SU-DHL-6 (cell line): ENCODE results near the gene ZXDC.

Source experiments
- H2AFZ ChIP-seq: fragments of 200-600 bp; sonication (generic); 2 replicates; pipeline ENCODE4 v1.6.1; 2014; ENCODE audit warnings: low read depth, mild to moderate bottlenecking, moderate library complexity, mixed read lengths, antibody characterized with exemption, low read length; ENCODE audit not compliant: severe bottlenecking
- H3F3A ChIP-seq: fragments of 200-600 bp; shearing (Covaris generic); 2 replicates; pipeline ENCODE4 v1.6.0; 2016; ENCODE audit warnings: antibody characterized with exemption, mild to moderate bottlenecking; ENCODE audit not compliant: insufficient read depth
- H3K27ac ChIP-seq: fragments of 200-600 bp; sonication (generic); 2 replicates; pipeline ENCODE4 v1.5.1; 2016; ENCODE audit warnings: low read depth, mild to moderate bottlenecking, low read length, moderate library complexity, mixed read lengths
- H3K27me3 ChIP-seq: fragments of 200-600 bp; sonication (generic), shearing (Covaris generic); 2 replicates; pipeline ENCODE4 v1.6.0; 2014; ENCODE audit warnings: mild to moderate bottlenecking, low read length
- H3K36me3 ChIP-seq: fragments of 200-600 bp; sonication (generic); 2 replicates; pipeline ENCODE4 v1.6.1; 2014; ENCODE audit warnings: mild to moderate bottlenecking, low read length, mixed read lengths
- H3K4me2 ChIP-seq: fragments of 300-600, 200-600 bp; shearing (Covaris generic), sonication (generic); 2 replicates; pipeline ENCODE4 v1.6.0; 2014; ENCODE audit warnings: low read length, low read depth, mild to moderate bottlenecking; ENCODE audit not compliant: poor library complexity, severe bottlenecking
- H3K4me3 ChIP-seq: fragments of 200-600 bp; sonication (generic); 2 replicates; pipeline ENCODE4 v1.5.1; 2014; ENCODE audit warnings: antibody characterized with exemption, low read length, mild to moderate bottlenecking, mixed read lengths; ENCODE audit not compliant: insufficient read depth, poor library complexity, severe bottlenecking
- H3K79me2 ChIP-seq: fragments of 200-600 bp; sonication (generic); 2 replicates; pipeline ENCODE4 v1.6.1; 2014; ENCODE audit warnings: mild to moderate bottlenecking, low read length, moderate library complexity; ENCODE audit not compliant: insufficient read depth
- H3K9ac ChIP-seq: fragments of 200-600 bp; sonication (generic); 2 replicates; pipeline ENCODE4 v1.7.0; 2014; ENCODE audit warnings: mild to moderate bottlenecking, low read length
- H3K9me2 ChIP-seq: fragments of 200-600 bp; sonication (generic); replicated peaks from 2 replicates; pipeline ENCODE4 v1.6.1; 2014; ENCODE audit warnings: low read length; ENCODE audit not compliant: insufficient read depth
- H3K9me3 ChIP-seq: fragments of 200-600 bp; sonication (generic); 2 replicates; pipeline ENCODE4 v1.6.1; 2014; ENCODE audit warnings: low read length, mixed read lengths; ENCODE audit not compliant: insufficient read depth
- H4K20me1 ChIP-seq: fragments of 200-600 bp; sonication (generic); 2 replicates; pipeline ENCODE4 v1.6.1; 2014; ENCODE audit warnings: low read depth, mild to moderate bottlenecking, antibody characterized with exemption, low read length, moderate library complexity, mixed read lengths
- EZH2phosphoT487 ChIP-seq: fragments of 200-600 bp; sonication (generic), shearing (Covaris generic); conservative IDR thresholded peaks from 2 replicates; pipeline ENCODE4 v1.6.1; 2018; ENCODE audit warnings: mild to moderate bottlenecking, antibody characterized with exemption, low read length, moderate library complexity, mixed read lengths
- TF ChIP-seq, protein P1 (sequence below): fragments of 200-600 bp; sonication (generic); IDR thresholded peaks from one replicate; pipeline ENCODE4 v1.5.1; 2017; ENCODE audit warnings: antibody characterized with exemption, mild to moderate bottlenecking, low read length, moderate library complexity; ENCODE audit not compliant: insufficient read depth, poor library complexity, severe bottlenecking

The ZXDC gene

DNA sequence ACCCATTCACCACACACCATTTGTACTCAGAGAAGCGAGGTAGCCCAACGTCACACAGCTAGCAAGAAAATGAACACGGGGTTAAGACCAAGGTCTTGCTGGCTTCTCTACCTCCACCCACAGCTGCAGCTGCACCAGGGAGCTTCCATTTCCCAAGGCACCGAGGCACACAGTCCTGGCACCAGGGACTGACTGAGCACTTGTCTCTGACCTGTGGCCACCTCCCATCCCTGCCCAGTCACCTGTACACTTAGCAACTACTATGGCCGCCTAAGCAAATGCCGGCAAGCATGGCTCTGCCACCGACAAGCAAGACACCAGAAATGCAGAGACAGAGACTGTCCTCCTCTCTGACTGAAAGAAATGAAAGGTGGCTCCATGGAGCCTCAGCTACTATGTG lies 15.3 kb downstream of the ZXDC start:
- Histone ChIP-seq H3K27me3 (no peaks in the 10 kb centered on the region), H3K9ac (no peak overlapping the region), H3K4me2 (no peak overlapping the region), H3K9me3 (no peaks in the 10 kb centered on the region), H3K4me3 (no peak overlapping the region), H3K79me2 (no peaks in the 10 kb centered on the region; the same call in 1 of the 2 replicates), H3F3A (no peaks in the 10 kb centered on the region), H3K36me3 (0 out of 2 replicates have a peak, but pooled peaks cover 3% of the 10 kb centered on the region), H4K20me1 (no peaks in the 10 kb centered on the region; the same call in 1 of the 2 replicates), H3K9me2 (no peaks in the 10 kb centered on the region), H2AFZ (no peak overlapping the region), H3K27ac (no peak overlapping the region)
- no peak for TF ChIP-seq EZH2phosphoT487
- TF ChIP-seq, protein P1, sequence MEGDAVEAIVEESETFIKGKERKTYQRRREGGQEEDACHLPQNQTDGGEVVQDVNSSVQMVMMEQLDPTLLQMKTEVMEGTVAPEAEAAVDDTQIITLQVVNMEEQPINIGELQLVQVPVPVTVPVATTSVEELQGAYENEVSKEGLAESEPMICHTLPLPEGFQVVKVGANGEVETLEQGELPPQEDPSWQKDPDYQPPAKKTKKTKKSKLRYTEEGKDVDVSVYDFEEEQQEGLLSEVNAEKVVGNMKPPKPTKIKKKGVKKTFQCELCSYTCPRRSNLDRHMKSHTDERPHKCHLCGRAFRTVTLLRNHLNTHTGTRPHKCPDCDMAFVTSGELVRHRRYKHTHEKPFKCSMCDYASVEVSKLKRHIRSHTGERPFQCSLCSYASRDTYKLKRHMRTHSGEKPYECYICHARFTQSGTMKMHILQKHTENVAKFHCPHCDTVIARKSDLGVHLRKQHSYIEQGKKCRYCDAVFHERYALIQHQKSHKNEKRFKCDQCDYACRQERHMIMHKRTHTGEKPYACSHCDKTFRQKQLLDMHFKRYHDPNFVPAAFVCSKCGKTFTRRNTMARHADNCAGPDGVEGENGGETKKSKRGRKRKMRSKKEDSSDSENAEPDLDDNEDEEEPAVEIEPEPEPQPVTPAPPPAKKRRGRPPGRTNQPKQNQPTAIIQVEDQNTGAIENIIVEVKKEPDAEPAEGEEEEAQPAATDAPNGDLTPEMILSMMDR, result no peak

DNA sequence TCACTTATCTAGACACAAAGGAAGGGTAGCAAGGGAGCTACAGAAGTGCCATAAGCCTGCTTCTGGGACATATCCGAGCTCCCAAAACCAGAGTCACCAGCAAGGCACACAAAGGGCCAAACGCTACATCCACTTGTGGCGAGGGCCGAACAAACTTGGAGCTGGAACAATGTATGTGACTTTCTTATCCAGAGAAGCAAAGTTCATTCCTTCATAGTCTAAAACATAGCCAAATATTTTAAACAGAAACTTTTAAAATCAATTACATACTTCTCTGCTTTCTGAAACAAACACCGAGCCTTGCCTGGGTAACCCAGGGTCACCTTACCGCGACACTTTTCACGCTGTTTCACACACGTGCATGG lies 15.9 kb downstream of the ZXDC start:
- Histone ChIP-seq H3K27me3 (no peaks in the 10 kb centered on the region), H3K27ac (no peak overlapping the region), H3K9me3 (no peaks in the 10 kb centered on the region), H3K4me3 (no peak overlapping the region), H3K36me3 (0 out of 2 replicates have a peak, but pooled peaks cover 3% of the 10 kb centered on the region), H3K79me2 (no peaks in the 10 kb centered on the region; the same call in 1 of the 2 replicates), H3F3A (no peaks in the 10 kb centered on the region), H4K20me1 (no peaks in the 10 kb centered on the region; the same call in 1 of the 2 replicates), H3K4me2 (no peak overlapping the region), H3K9me2 (no peaks in the 10 kb centered on the region), H2AFZ (no peak overlapping the region), H3K9ac (no peak overlapping the region)
- no peak for TF ChIP-seq EZH2phosphoT487
- TF ChIP-seq, protein P1, result no peak

DNA sequence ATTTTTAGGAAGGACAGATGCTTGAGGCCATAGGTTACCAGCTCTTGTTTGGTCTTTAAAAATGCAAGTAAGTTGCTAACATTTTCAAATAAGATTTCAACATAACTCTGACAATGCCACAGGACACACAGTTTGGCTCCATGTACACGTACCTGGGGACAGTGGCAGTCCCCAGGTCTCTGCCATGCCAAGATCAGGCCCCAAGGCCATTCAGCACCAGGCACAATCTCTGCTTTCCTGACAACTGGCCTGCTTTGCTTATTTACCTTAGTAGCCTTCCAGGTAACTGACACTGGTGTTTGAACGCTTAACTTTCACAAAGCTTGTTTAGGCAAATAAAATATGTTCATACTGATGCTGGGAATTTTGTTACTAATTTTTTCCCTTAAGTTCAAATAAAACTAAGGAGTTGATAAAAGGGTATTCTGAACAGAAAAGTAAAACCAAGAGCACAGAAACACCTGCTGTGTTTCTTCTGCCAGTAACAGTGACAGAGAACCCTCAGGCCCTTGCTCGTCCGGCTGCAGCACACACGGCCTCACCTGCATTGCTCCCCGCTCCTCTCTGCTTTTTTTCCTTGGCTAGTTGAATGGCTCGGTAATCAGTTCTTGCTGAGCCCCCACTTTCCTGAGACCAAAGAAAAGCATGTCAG lies 16.5 kb downstream of the ZXDC start:
- no peaks in the 10 kb centered on the region for H3K27me3 ChIP-seq
- H3K36me3 ChIP-seq, result 0 out of 2 replicates have a peak, but pooled peaks cover 3% of the 10 kb centered on the region
- H3K4me3 ChIP-seq, result no peak overlapping the region
- no peak overlapping the region for H2AFZ ChIP-seq
- H4K20me1 ChIP-seq, result no peaks in the 10 kb centered on the region; the same call in 1 of the 2 replicates
- TF ChIP-seq, protein P1, result no peak
- TF ChIP-seq EZH2phosphoT487, result no peak
- no peaks in the 10 kb centered on the region for H3F3A ChIP-seq
- no peaks in the 10 kb centered on the region for H3K9me2 ChIP-seq
- no peak overlapping the region for H3K9ac ChIP-seq
- H3K27ac ChIP-seq, result no peak overlapping the region
- no peak overlapping the region for H3K4me2 ChIP-seq
- H3K79me2 ChIP-seq, result no peaks in the 10 kb centered on the region; the same call in 1 of the 2 replicates
- no peaks in the 10 kb centered on the region for H3K9me3 ChIP-seq
